Suprapubic skin (tissue), 4 donors: ENCODE data around the gene SETX. TPM values are rescaled to one million over a fixed set of nuclear protein-coding genes. Genes with fewer than 3 reads are reported as not detected.

Source experiments
- DNase-seq, 2 donors: peaks; one replicate each; pipeline ENCODE4 v3.0.0-alpha.2; 2019; ENCODE audit warnings: low spot score in 2 of 2
- H3K27ac ChIP-seq: fragments of 200-600 bp; sonication (generic); one replicate; pipeline ENCODE4 v1.5.1; 2019
- H3K27me3 ChIP-seq: fragments of 200-600 bp; sonication (generic); one replicate; pipeline ENCODE4 v1.5.1; 2019
- H3K36me3 ChIP-seq: fragments of 200-600 bp; sonication (generic); one replicate; pipeline ENCODE4 v1.5.1; 2019
- H3K4me1 ChIP-seq: fragments of 200-600 bp; sonication (generic); one replicate; pipeline ENCODE4 v1.5.1; 2019
- H3K4me3 ChIP-seq: fragments of 200-600 bp; sonication (generic); one replicate; pipeline ENCODE4 v1.5.1; 2019; ENCODE audit warnings: mild to moderate bottlenecking
- H3K9me3 ChIP-seq: fragments of 200-600 bp; sonication (generic); one replicate; pipeline ENCODE4 v1.5.1; 2019
- EP300 ChIP-seq: sonication (generic); formaldehyde crosslinking; IDR thresholded peaks from one replicate; pipeline ENCODE4 v1.6.1; 2017; ENCODE audit warnings: antibody characterized with exemption
- POLR2A ChIP-seq, 2 donors: fragments of 450-650 bp; IDR thresholded peaks; one replicate each; pipeline ENCODE4 v1.6.1; 2017; ENCODE audit warnings: antibody characterized with exemption in 2 of 2, mild to moderate bottlenecking in 2 of 2, moderate library complexity in 2 of 2
- POLR2AphosphoS5 ChIP-seq, 3 donors: sonication (generic); formaldehyde crosslinking; IDR thresholded peaks; one replicate each; pipeline ENCODE4 v1.6.1; 2017; ENCODE audit warnings: antibody characterized with exemption in 3 of 3
- WGBS: methylation state at CpG from one replicate; pipeline ENCODE4 v1.1.5; 2018; 5-methylcytosine and 5-hydroxymethylcytosine counted together
- total RNA-seq, 4 donors: library from RNA; depleted of rRNA; stranded (reverse); fragments of >200 nt; gene quantifications; one replicate each; pipeline ENCODE4 v1.1.0, GENCODE V29; 2016
- TF ChIP-seq, protein P1 (sequence below), 2 donors: fragments of 200-600 bp in 1 of 2; fragments of 450-650 bp in 1 of 2; sonication (generic) in 1 of 2; IDR thresholded peaks; one replicate each; pipeline ENCODE4 v1.5.1; 2016 to 2019; ENCODE audit warnings: antibody characterized with exemption in 2 of 2, mild to moderate bottlenecking in 1 of 2, moderate library complexity in 1 of 2

The SETX gene
- total RNA-seq, 4 donors from 2014 or later, result 28.8 to 67.9 (median 39.7) TPM

DNA sequence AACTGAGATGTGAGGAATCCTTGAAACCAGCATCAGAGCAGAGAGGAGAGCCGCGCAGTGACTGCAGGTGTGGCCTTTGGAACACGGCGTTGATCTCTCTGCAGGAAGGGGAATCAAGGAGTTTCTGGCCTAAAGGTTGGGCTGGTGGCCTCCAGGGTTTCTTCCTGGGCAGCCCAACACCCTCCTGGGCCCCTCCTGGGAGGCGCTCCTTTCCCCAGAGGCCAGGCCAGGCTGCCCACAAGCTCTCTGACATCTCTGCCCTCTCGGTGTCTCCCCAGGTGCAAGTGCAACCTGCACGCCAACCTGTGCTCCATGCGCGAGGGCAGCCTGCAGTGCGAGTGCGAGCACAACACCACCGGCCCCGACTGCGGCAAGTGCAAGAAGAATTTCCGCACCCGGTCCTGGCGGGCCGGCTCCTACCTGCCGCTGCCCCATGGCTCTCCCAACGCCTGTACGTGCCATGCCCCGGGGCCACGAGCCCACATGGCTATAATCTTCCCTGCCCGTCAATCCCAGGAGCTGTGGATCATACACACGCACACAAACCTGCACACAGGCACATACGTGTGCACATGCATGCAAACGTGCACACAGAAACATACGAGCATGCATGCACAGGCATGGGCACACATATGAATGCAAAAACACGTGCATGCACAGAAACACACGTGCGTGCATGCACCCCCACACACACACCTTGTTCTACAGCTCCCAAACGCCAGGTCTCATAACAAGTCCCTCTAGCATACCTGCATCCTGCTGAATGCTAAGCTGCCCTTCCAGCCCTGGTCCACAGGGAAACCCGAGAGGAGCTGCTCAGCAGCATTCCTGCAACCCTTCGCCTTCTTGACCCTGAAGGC, 128.0 kb downstream of the SETX start:
- H3K9me3 ChIP-seq, result no peaks in the 10 kb centered on the region
- no peak overlapping the region for H3K27ac ChIP-seq
- no peak for DNase-seq
- no peak overlapping the region for H3K4me3 ChIP-seq
- no peaks in the 10 kb centered on the region for H3K4me1 ChIP-seq
- WGBS, result 85% methylated on average over 29 of the region's 34 CpGs
- peaks cover 3% of the 10 kb centered on the region for H3K36me3 ChIP-seq
- TF ChIP-seq EP300 (no peak), POLR2AphosphoS5 (IDR thresholded peaks at IDR 0.05) (no peak), POLR2A (IDR thresholded peaks at IDR 0.05) (no peak)
- TF ChIP-seq, protein P1, sequence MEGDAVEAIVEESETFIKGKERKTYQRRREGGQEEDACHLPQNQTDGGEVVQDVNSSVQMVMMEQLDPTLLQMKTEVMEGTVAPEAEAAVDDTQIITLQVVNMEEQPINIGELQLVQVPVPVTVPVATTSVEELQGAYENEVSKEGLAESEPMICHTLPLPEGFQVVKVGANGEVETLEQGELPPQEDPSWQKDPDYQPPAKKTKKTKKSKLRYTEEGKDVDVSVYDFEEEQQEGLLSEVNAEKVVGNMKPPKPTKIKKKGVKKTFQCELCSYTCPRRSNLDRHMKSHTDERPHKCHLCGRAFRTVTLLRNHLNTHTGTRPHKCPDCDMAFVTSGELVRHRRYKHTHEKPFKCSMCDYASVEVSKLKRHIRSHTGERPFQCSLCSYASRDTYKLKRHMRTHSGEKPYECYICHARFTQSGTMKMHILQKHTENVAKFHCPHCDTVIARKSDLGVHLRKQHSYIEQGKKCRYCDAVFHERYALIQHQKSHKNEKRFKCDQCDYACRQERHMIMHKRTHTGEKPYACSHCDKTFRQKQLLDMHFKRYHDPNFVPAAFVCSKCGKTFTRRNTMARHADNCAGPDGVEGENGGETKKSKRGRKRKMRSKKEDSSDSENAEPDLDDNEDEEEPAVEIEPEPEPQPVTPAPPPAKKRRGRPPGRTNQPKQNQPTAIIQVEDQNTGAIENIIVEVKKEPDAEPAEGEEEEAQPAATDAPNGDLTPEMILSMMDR (IDR thresholded peaks at IDR 0.05), result no peak
- peaks cover 50% of the 10 kb centered on the region for H3K27me3 ChIP-seq

DNA sequence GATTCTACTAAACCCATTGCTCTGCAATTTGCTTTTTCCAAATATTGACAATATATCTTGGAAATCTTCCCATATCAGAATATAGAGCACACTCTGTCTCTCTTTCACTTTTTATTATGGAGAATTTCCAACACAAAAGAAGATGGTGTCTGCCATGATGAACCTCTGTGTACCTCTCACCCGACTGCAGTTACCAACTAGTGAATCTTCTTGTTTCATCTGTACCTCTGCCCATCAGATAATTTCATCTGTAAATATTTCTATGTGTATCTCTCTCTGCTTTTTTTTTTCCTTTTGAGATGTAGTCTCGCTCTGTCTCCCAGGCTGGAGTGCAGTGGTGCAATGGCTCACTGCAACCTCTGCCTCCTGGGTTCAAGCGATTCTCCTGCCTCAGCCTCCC, 130.1 kb downstream of the SETX start:
- Histone ChIP-seq H3K27me3 (peaks cover 31% of the 10 kb centered on the region), H3K4me3 (no peak overlapping the region), H3K9me3 (no peaks in the 10 kb centered on the region), H3K36me3 (peaks cover 3% of the 10 kb centered on the region), H3K4me1 (no peaks in the 10 kb centered on the region), H3K27ac (no peak overlapping the region)
- TF ChIP-seq POLR2AphosphoS5 (IDR thresholded peaks at IDR 0.05) (no peak), EP300 (no peak), POLR2A (IDR thresholded peaks at IDR 0.05) (no peak)
- TF ChIP-seq, protein P1 (IDR thresholded peaks at IDR 0.05), result no peak
- no peak for DNase-seq
- WGBS, result 62% methylated on average over 3 of the region's 3 CpGs

DNA sequence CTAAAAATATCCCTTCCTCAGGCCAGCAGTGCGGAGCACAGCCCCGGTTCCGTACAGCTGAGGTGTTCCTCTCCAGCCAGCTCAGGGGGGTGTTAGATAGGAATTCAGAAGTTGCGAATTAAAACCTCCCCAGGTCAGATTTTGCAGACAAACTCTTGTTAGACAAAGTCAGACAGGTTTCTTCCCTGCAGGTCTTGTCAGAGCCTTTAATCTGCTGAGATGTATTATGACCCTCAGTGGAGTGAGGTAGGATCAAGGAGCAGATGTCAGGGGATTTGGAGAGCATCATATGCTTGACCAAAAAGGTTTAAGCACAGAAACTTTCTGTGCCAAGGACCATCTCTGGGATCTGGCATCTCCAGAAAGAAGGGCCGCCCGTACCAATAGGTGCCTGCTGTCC, 132.8 kb downstream of the SETX start:
- no peak for DNase-seq
- 84% methylated on average over 5 of the region's 6 CpGs for WGBS
- no peak for TF ChIP-seq POLR2AphosphoS5 (IDR thresholded peaks at IDR 0.05)
- Histone ChIP-seq H3K4me3 (no peak overlapping the region), H3K27me3 (peaks cover 10% of the 10 kb centered on the region), H3K36me3 (peaks cover under 1% of the 10 kb centered on the region), H3K9me3 (no peaks in the 10 kb centered on the region), H3K27ac (no peak overlapping the region), H3K4me1 (peaks cover 2% of the 10 kb centered on the region)

DNA sequence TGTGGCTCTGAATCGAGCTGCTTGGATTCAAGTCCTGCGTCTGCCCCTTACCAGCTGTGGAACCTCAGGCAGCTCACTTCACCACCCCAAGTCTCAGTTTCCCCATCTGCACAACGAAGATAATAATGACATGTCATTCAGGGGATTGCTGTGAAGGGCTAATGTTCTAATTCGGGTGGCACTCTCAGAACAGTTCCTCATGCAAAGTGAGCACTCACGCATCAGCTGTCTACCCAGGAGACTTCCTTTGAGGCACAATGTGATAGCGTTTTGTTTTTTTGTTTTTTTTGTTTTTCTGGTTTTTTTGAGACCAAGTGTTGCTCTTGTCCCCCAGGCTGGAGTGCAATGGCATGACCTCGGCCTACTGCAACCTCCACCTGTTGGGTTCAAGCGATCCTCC, 136.6 kb downstream of the SETX start:
- Histone ChIP-seq H3K4me1 (peaks cover 10% of the 10 kb centered on the region), H3K36me3 (no peaks in the 10 kb centered on the region), H3K27me3 (peaks cover 7% of the 10 kb centered on the region), H3K9me3 (no peaks in the 10 kb centered on the region), H3K4me3 (no peak overlapping the region), H3K27ac (no peak overlapping the region)
- TF ChIP-seq EP300 (no peak), POLR2AphosphoS5 (IDR thresholded peaks at IDR 0.05) (no peak), POLR2A (IDR thresholded peaks at IDR 0.05) (no peak)
- TF ChIP-seq, protein P1 (IDR thresholded peaks at IDR 0.05), result no peak
- no peak for DNase-seq
- WGBS, result 84% methylated on average over 8 of the region's 8 CpGs

DNA sequence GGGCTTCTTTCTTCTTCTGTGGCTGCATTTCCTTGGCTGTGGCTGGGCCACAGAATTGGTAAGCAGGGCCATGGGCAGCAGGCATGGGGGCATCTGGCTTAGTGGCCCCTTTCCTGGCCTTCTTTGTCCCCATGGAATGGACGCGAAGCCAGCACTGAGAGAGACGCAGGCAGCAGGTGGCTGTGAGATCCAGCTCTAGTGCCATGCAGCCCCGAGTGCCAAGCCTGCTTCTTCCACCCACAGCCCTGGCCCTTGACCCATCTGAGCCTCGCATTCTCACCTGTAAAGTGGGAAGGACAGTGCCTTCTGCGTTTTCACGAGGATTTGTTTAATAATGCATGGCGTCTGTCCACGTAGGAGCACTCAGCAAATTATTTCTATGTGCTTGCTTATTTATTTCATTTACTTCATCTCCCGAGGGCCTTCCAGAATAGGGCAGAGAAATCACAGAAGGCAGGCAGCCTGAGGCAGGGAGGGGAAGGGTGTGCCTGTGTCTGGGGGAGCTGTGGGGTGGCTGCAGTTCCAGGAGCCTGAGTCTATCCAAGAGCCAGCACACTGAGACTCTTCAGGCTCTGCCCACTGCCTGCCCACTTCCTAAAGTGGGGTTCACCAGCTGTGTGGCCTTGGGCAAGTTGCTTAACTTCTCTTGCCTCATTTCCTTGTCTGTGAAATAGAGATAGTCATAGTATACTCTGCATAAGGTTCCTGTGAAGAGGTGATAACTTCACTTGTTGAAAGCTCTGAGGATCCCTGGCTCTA, 137.7 kb downstream of the SETX start:
- H3K27me3 ChIP-seq, result peaks cover 4% of the 10 kb centered on the region
- H3K27ac ChIP-seq, result no peak overlapping the region
- no peak overlapping the region for H3K4me3 ChIP-seq
- WGBS, result 49% methylated on average over 4 of the region's 10 CpGs
- TF ChIP-seq POLR2A (IDR thresholded peaks at IDR 0.05) (no peak), EP300 (no peak)
- TF ChIP-seq, protein P1 (IDR thresholded peaks at IDR 0.05), result no peak
- H3K36me3 ChIP-seq, result no peaks in the 10 kb centered on the region
- H3K9me3 ChIP-seq, result no peaks in the 10 kb centered on the region
- no peak for DNase-seq
- H3K4me1 ChIP-seq, result peaks cover 10% of the 10 kb centered on the region
